Naive thymus-derived CD8-positive, alpha-beta T cell (primary cell): ENCODE results near the gene SNX20. TPM values are rescaled to one million over a fixed set of nuclear protein-coding genes. Genes with fewer than 3 reads are reported as not detected.

Experiments
- ATAC-seq, 2 donors: fragments of 150-1000 bp; cut with Tn5 transposase in 1 of 2; sonication (Bioruptor Pico), chemical (Tn5 transposase) in 1 of 2; 1 replicate in 1 of 2; 2 replicates in 1 of 2; pipeline ENCODE4 v1.10.0; 2021; ENCODE audit warnings: mild to moderate bottlenecking in 2 of 2, moderate library complexity in 2 of 2
- POLR2A ChIA-PET: fragments of 350-600 bp; sonication (Branson Sonifier 250); formaldehyde crosslinking; loops from one replicate; lab custom pipeline; 2021; ENCODE audit warnings: antibody characterized with exemption; lab: Charles Lee
- DNase-seq, 10 donors: peaks; one replicate each; pipeline versions ENCODE4 v3.0.0 to v3.0.0-alpha.2; 2020 to 2022
- H3K27ac Mint-ChIP-seq, 10 donors: one replicate each; pipeline ENCODE4 v1.8.0; 2020 to 2022; ENCODE audit warnings: mild to moderate bottlenecking in 10 of 10, mixed read lengths in 10 of 10, moderate library complexity in 4 of 10, inconsistent platforms in 1 of 10
- H3K27me3 Mint-ChIP-seq, 5 donors: one replicate each; pipeline ENCODE4 v1.8.0; 2021 to 2022; ENCODE audit warnings: mixed read lengths in 5 of 5
- H3K36me3 Mint-ChIP-seq, 3 donors: one replicate each; pipeline ENCODE4 v1.8.0; 2020 to 2022; ENCODE audit warnings: mixed read lengths in 3 of 3, mild to moderate bottlenecking in 2 of 3, inconsistent platforms in 1 of 3
- H3K4me1 Mint-ChIP-seq, 4 donors: one replicate each; pipeline ENCODE4 v1.8.0; 2021 to 2022; ENCODE audit warnings: mixed read lengths in 4 of 4
- H3K4me3 Mint-ChIP-seq, 10 donors: one replicate each; pipeline ENCODE4 v1.8.0; 2020 to 2022; ENCODE audit warnings: mild to moderate bottlenecking in 10 of 10, mixed read lengths in 10 of 10, moderate library complexity in 6 of 10, inconsistent platforms in 1 of 10
- H3K9me3 Mint-ChIP-seq, 9 donors: one replicate each; pipeline ENCODE4 v1.8.0; 2020 to 2022; ENCODE audit warnings: mixed read lengths in 9 of 9, mild to moderate bottlenecking in 3 of 9, inconsistent platforms in 1 of 9, moderate library complexity in 1 of 9
- polyA plus RNA-seq, 3 donors: library from polyadenylated mRNA; unstranded; fragments of 300-500 nt; fragmentation: Illumina TruSeq; gene quantifications; one replicate each; pipeline ENCODE4 v1.2.3, GENCODE V29; 2021
- total RNA-seq, 8 experiments: library from RNA in 2 of 8; stranded (reverse) in 2 of 8; gene quantifications; one replicate each; pipeline ENCODE4 v1.2.3 and lab custom pipeline; 2021 to 2026

SNX20 gene
- total and polyA plus RNA-seq, 5 experiments from 2014 or later, result 31.1 to 50.4 (median 38.3) TPM

GRCh38 chr16:50627419-50627818 is 53.7 kb downstream of the SNX20 start:
- POLR2A ChIA-PET, result interaction anchor here (0.8 to 1.5 kb wide), 3 partner anchors 24 to 107 kb away, joined by 3 read pairs; no protein-coding TSS in a partner anchor
- peak overlapping the region; percentile 54 to 92 (median 79) for H3K4me3 Mint-ChIP-seq
- peaks cover 0 to 7% (median 3%) of the 10 kb centered on the region in 3 donors for H3K36me3 Mint-ChIP-seq
- H3K4me1 Mint-ChIP-seq, result peaks cover 25 to 53% (median 39%) of the 10 kb centered on the region in 4 donors
- H3K9me3 Mint-ChIP-seq, result no peaks in the 10 kb centered on the region
- peak; percentile 84 to 93 for ATAC-seq
- DNase-seq, result peak; percentile 20 to 80 (median 48)
- H3K27me3 Mint-ChIP-seq, result peaks cover 0 to 1% (median 0%) of the 10 kb centered on the region in 5 donors
- peak overlapping the region; percentile 19 to 93 (median 65) for H3K27ac Mint-ChIP-seq

GRCh38 chr16:50626868-50627267 is 54.2 kb downstream of the SNX20 start:
- H3K36me3 Mint-ChIP-seq, result peaks cover 0 to 4% (median 3%) of the 10 kb centered on the region in 3 donors
- no peaks in the 10 kb centered on the region for H3K9me3 Mint-ChIP-seq
- H3K4me1 Mint-ChIP-seq, result peaks cover 25 to 56% (median 40%) of the 10 kb centered on the region in 4 donors
- DNase-seq (peak in 2 of 10 donors; percentile 35 to 42), ATAC-seq (peak; percentile 43 to 60)
- no peaks in the 10 kb centered on the region for H3K27me3 Mint-ChIP-seq
- peak overlapping the region; percentile 54 to 92 (median 79) for H3K4me3 Mint-ChIP-seq
- POLR2A ChIA-PET, result interaction anchor here (1.1 to 1.5 kb wide), 2 partner anchors 24 to 38 kb away, joined by 3 read pairs; no protein-coding TSS in a partner anchor
- peak overlapping the region in 9 of 10 donors; percentile 19 to 93 (median 63) for H3K27ac Mint-ChIP-seq

- Mint-ChIP-seq H3K27ac (peak overlapping the region in 1 of 10 donors; percentile 25), H3K27me3 (no peaks in the 10 kb centered on the region), H3K36me3 (no peaks in the 10 kb centered on the region), H3K4me3 (no peak overlapping the region), H3K4me1 (peaks cover 25 to 56% (median 40%) of the 10 kb centered on the region in 4 donors), H3K9me3 (no peaks in the 10 kb centered on the region)
- DNase-seq, result no peak
- POLR2A ChIA-PET, result no interaction called here
- no peak for ATAC-seq
These were observed 55.7 kb downstream of the SNX20 start for GRCh38 chr16:50625374-50625773.

- no peaks in the 10 kb centered on the region for H3K9me3 Mint-ChIP-seq
- H3K36me3 Mint-ChIP-seq, result no peaks in the 10 kb centered on the region
- H3K4me3 Mint-ChIP-seq, result peak overlapping the region in 1 of 10 donors; percentile 44
- no peaks in the 10 kb centered on the region for H3K27me3 Mint-ChIP-seq
- ATAC-seq (no peak), DNase-seq (no peak)
- peaks cover 27 to 56% (median 40%) of the 10 kb centered on the region in 4 donors for H3K4me1 Mint-ChIP-seq
- POLR2A ChIA-PET, result no interaction called here
- peak overlapping the region in 3 of 10 donors; percentile 8 to 21 (median 18) for H3K27ac Mint-ChIP-seq
These were observed 56.6 kb downstream of the SNX20 start for GRCh38 chr16:50624449-50624970.

GRCh38 chr16:50622643-50623369 is 58.3 kb downstream of the SNX20 start:
- Mint-ChIP-seq H3K27me3 (no peaks in the 10 kb centered on the region), H3K9me3 (no peaks in the 10 kb centered on the region), H3K27ac (peak overlapping the region in 5 of 10 donors; percentile 11 to 93 (median 25)), H3K4me1 (peaks cover 30 to 55% (median 42%) of the 10 kb centered on the region in 4 donors), H3K4me3 (peak overlapping the region in 3 of 10 donors; percentile 12 to 73 (median 44)), H3K36me3 (no peaks in the 10 kb centered on the region)
- no peak for ATAC-seq
- no peak for DNase-seq
- POLR2A ChIA-PET, result interaction anchor here (1.5 kb wide), 1 partner anchor 21 kb away, joined by 3 read pairs; no protein-coding TSS in a partner anchor

- Mint-ChIP-seq H3K36me3 (no peaks in the 10 kb centered on the region), H3K4me1 (peaks cover 25 to 55% (median 39%) of the 10 kb centered on the region in 4 donors), H3K27me3 (no peaks in the 10 kb centered on the region), H3K9me3 (no peaks in the 10 kb centered on the region), H3K27ac (peak overlapping the region in 1 of 10 donors; percentile 12), H3K4me3 (no peak overlapping the region)
- ATAC-seq (no peak), DNase-seq (no peak)
- POLR2A ChIA-PET, result interaction anchor here (1.5 kb wide), 1 partner anchor 21 kb away, joined by 3 read pairs; no protein-coding TSS in a partner anchor
These were observed 59.1 kb downstream of the SNX20 start for GRCh38 chr16:50622029-50622428.

Other genes with a start within 250 kb of the SNX20 start
- 1 to 10 TPM; 4.1 to 5.9 TPM for gene NKD1, start 132.9 kb downstream of the SNX20 start, total RNA-seq
- gene NKD1, start 132.9 kb downstream of the SNX20 start, polyA plus RNA-seq, result 1 to 10 TPM in 1 of 3 donors, under 1 TPM in 2; 0.07 to 1.4 (median 0.44) TPM
- gene NOD2, start 12.3 kb upstream of the SNX20 start, total RNA-seq, result under 1 TPM; 0.08 to 0.49 TPM
- gene NOD2, start 12.3 kb upstream of the SNX20 start, polyA plus RNA-seq, result under 1 TPM in 2 of 3 donors, not detected in 1; 0.33 to 0.51 TPM
- gene CYLD, start 60.8 kb upstream of the SNX20 start, total RNA-seq, result 100 to 1,000 TPM; 195 to 203 TPM
- 100 to 1,000 TPM; 106 to 131 (median 107) TPM for gene CYLD, start 60.8 kb upstream of the SNX20 start, polyA plus RNA-seq